Mucosa of rectum (tissue), 2 donors: ENCODE results near the gene DCLK1.

Experiments used
- H3K27ac ChIP-seq, 2 donors: one replicate each; pipeline ENCODE4 v1.7.0; 2013; ENCODE audit warnings: inconsistent platforms in 2 of 2, low read depth in 2 of 2, low read length in 2 of 2
- H3K27me3 ChIP-seq, 2 donors: one replicate each; pipeline ENCODE4 v1.7.0; 2013; ENCODE audit warnings: low read length in 2 of 2; ENCODE audit not compliant: control insufficient read depth in 2 of 2, insufficient read depth in 2 of 2
- H3K36me3 ChIP-seq, 2 donors: one replicate each; pipeline ENCODE4 v1.7.0; 2013; ENCODE audit warnings: low read length in 2 of 2; ENCODE audit not compliant: control insufficient read depth in 2 of 2, insufficient read depth in 2 of 2
- H3K4me1 ChIP-seq, 2 donors: one replicate each; pipeline ENCODE4 v1.7.0; 2013; ENCODE audit warnings: low read length in 2 of 2, mild to moderate bottlenecking in 1 of 2; ENCODE audit not compliant: control insufficient read depth in 2 of 2, insufficient read depth in 2 of 2
- H3K4me3 ChIP-seq, 2 donors: one replicate each; pipeline ENCODE4 v1.7.0; 2013; ENCODE audit warnings: low read length in 2 of 2
- H3K9ac ChIP-seq, 2 donors: one replicate each; pipeline ENCODE4 v1.7.0; 2013; ENCODE audit warnings: low read length in 2 of 2, low read depth in 1 of 2, mild to moderate bottlenecking in 1 of 2
- H3K9me3 ChIP-seq, 2 donors: one replicate each; pipeline ENCODE4 v1.7.0; 2013; ENCODE audit warnings: low read length in 2 of 2; ENCODE audit not compliant: control insufficient read depth in 2 of 2
- donor health status: healthy.
- donor health status: Normal muscosa, but diverticular disease.

The DCLK1 gene

GRCh38 chr13:36154567-36155291, 23.5 kb upstream of the DCLK1 start:
- H3K27me3 ChIP-seq, result no peaks in the 10 kb centered on the region
- H3K9me3 ChIP-seq, result no peaks in the 10 kb centered on the region
- H3K4me3 ChIP-seq, result no peak overlapping the region
- no peaks in the 10 kb centered on the region for H3K36me3 ChIP-seq
- no peak overlapping the region for H3K27ac ChIP-seq
- H3K4me1 ChIP-seq, result no peaks in the 10 kb centered on the region
- no peak overlapping the region for H3K9ac ChIP-seq

GRCh38 chr13:36151591-36151990, 20.4 kb upstream of the DCLK1 start:
- H3K36me3 ChIP-seq, result no peaks in the 10 kb centered on the region
- no peaks in the 10 kb centered on the region for H3K9me3 ChIP-seq
- no peaks in the 10 kb centered on the region for H3K27me3 ChIP-seq
- no peak overlapping the region for H3K4me3 ChIP-seq
- H3K27ac ChIP-seq, result no peak overlapping the region
- H3K4me1 ChIP-seq, result no peaks in the 10 kb centered on the region
- H3K9ac ChIP-seq, result no peak overlapping the region

DNA sequence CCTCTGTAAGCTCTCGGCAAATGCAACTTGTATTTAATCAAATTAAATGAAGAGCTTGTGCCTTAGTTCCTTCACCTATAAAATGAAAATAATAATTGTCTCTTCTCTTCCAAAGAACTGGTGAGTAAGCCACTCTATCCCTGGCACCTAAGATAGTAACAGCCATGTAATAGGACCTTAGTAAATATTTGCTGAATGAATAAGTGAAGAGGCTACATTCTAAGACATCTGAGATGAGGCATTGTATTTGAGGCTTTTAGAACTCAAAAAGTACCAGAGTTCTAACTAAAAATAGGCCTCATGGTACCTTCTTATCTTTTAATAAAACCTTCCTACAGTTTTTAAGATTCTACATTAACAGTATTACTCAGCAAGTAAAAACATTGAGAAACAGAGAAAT, 17.3 kb upstream of the DCLK1 start:
- Histone ChIP-seq H3K27me3 (no peaks in the 10 kb centered on the region), H3K27ac (no peak overlapping the region), H3K4me1 (no peaks in the 10 kb centered on the region), H3K36me3 (no peaks in the 10 kb centered on the region), H3K9me3 (no peaks in the 10 kb centered on the region), H3K4me3 (no peak overlapping the region), H3K9ac (no peak overlapping the region)

GRCh38 chr13:36147330-36147729, 16.1 kb upstream of the DCLK1 start:
- no peaks in the 10 kb centered on the region for H3K9me3 ChIP-seq
- no peak overlapping the region for H3K27ac ChIP-seq
- H3K36me3 ChIP-seq, result no peaks in the 10 kb centered on the region
- no peaks in the 10 kb centered on the region for H3K27me3 ChIP-seq
- H3K4me1 ChIP-seq, result no peaks in the 10 kb centered on the region
- H3K4me3 ChIP-seq, result no peak overlapping the region
- no peak overlapping the region for H3K9ac ChIP-seq

DNA sequence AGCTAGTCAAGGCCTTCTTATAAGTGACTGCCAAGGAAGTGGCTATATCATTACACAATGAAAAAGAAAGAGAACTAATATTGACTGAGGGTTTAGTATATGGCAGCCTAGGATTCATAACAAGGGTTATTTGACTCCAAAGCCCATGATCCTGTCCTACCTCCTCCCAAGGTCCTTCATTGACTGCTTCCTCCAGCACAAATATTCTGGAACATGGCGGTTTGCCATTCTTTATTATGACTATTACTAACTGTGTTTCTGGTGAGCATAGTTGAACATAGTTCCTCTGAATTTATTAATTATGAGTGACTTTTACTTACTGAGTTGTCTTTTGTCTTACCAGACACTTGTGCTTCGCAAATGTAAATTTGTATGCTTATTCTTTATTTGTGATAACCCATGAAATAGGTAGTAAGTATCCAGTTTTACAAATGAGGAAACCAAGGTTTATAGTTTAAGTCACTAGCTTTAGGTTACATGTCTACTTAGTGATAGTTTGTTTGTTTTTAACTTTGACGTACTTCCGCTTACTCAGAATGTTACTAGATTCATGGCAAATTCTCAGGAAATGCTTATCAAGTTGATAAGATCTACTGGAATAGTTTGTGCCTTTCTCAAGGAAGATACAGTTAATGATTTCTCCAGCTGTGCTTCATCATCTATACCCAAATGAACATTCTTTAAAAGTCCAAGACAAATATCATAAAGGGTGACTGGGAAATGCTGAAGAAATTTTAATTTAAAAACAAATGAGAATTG, 15.5 kb upstream of the DCLK1 start:
- no peak overlapping the region for H3K4me3 ChIP-seq
- no peaks in the 10 kb centered on the region for H3K27me3 ChIP-seq
- H3K27ac ChIP-seq, result no peak overlapping the region
- H3K9me3 ChIP-seq, result no peaks in the 10 kb centered on the region
- no peaks in the 10 kb centered on the region for H3K4me1 ChIP-seq
- no peaks in the 10 kb centered on the region for H3K36me3 ChIP-seq
- no peak overlapping the region for H3K9ac ChIP-seq

DNA sequence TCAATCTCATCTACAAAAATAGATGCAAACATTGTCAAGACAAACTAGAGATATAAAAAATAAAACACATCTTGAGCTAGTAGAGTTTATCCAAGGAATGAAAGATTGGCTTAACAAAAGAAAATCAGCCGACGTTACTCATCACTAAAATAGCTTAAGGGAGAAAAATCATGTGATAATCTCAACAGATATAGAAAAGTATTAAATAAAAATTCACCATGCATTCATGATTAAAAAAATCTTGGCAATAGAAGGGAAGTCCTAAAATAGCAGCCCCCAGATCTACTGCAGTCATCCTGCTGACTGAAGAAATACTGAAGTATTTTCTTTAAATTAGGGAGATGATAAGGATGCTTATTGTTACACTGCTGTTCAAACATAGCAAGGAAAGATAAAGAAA, 12.6 kb upstream of the DCLK1 start:
- no peak overlapping the region for H3K9ac ChIP-seq
- H3K36me3 ChIP-seq, result no peaks in the 10 kb centered on the region
- H3K4me1 ChIP-seq, result no peaks in the 10 kb centered on the region
- H3K9me3 ChIP-seq, result no peaks in the 10 kb centered on the region
- H3K27ac ChIP-seq, result no peak overlapping the region
- H3K4me3 ChIP-seq, result no peak overlapping the region
- no peaks in the 10 kb centered on the region for H3K27me3 ChIP-seq

- Histone ChIP-seq H3K4me3 (no peak overlapping the region), H3K9me3 (no peaks in the 10 kb centered on the region), H3K36me3 (no peaks in the 10 kb centered on the region), H3K27me3 (no peaks in the 10 kb centered on the region), H3K9ac (no peak overlapping the region), H3K27ac (no peak overlapping the region), H3K4me1 (no peaks in the 10 kb centered on the region)
These were observed 11.6 kb upstream of the DCLK1 start for GRCh38 chr13:36142735-36143134.

DNA sequence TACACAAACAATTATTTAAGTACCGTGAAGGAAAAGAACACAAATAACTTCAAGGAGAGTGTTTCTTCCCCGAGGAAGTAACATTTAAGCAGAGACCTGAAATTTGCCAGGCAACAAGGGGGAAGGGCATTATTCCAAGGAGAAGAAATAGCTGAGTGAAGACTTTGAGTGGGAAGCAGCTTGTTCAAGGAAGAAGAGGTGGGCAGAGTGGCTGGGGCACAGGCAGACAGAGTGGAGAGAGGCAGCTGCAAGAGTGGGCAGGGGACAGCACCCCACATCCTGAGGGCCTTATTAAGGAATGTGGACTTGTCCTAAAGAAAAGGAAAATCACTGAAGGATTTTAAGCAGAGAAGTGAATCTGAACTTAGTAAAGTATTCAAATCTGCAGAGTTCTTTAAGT, 4.7 kb upstream of the DCLK1 start:
- Histone ChIP-seq H3K9me3 (no peaks in the 10 kb centered on the region), H3K27ac (no peak overlapping the region), H3K36me3 (no peaks in the 10 kb centered on the region), H3K4me1 (no peaks in the 10 kb centered on the region), H3K4me3 (no peak overlapping the region), H3K27me3 (no peaks in the 10 kb centered on the region), H3K9ac (no peak overlapping the region)

GRCh38 chr13:36134632-36135031, 3.5 kb upstream of the DCLK1 start:
- Histone ChIP-seq H3K27ac (no peak overlapping the region), H3K27me3 (peaks cover 0 to 4% of the 10 kb centered on the region in 2 donors), H3K4me1 (no peaks in the 10 kb centered on the region), H3K36me3 (no peaks in the 10 kb centered on the region), H3K9ac (no peak overlapping the region), H3K9me3 (no peaks in the 10 kb centered on the region), H3K4me3 (no peak overlapping the region)

DNA sequence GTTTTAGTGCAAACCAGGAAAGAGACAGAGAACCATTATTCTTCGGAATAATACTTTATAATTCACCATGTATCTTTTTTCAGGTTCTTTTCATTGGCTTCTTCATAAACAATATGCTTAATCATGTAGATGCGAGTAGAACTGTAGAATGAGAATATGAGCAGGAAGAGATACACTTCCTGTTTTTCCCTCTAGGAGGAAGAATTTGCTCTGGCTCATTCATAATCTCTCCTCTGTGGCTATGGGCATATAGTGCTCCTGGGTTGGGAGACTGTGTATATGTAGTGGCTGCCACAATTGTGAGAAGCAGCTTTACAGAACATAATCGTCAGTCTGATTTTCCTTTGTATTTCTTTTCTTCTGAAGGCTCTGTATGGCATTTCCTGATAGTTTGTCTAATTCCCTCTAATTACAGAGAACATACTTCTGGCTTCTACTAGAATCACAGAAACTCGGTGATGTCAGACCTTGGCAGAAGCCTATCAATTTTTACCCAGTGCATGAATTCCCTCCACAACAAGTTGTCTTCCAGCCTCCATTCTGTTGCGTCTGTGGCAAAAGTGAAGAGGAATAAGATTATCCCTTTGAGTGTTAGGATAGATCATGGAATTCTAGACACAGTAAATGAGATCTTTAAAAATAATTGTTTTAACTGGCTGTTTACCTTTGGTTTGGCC, 2.9 kb upstream of the DCLK1 start:
- Histone ChIP-seq H3K36me3 (no peaks in the 10 kb centered on the region), H3K27ac (no peak overlapping the region), H3K9me3 (no peaks in the 10 kb centered on the region), H3K9ac (no peak overlapping the region), H3K4me1 (no peaks in the 10 kb centered on the region), H3K4me3 (no peak overlapping the region), H3K27me3 (peaks cover 0 to 4% of the 10 kb centered on the region in 2 donors)
